ENCODE results near the gene AP1M2. TPM values are rescaled to one million over a fixed set of nuclear protein-coding genes. Genes with fewer than 3 reads are reported as not detected.

AP1M2 gene
- total and polyA plus RNA-seq, 2 donors (not counting 3 experiments of a cell fraction or from before 2014, with no cell fraction given), result 0.19 TPM; not detected in 1

- CTCF ChIA-PET, result interaction anchor here (1.0 to 1.4 kb wide), 6 partner anchors 11 to 133 kb away, joined by 3 to 5 read pairs (median 4); no protein-coding TSS in a partner anchor
- FAIRE-seq, result no peak
- intact Hi-C loops (cut with micrococcal nuclease), result loop anchor here (1.0 to 5.0 kb wide), 2 partner anchors 64 to 149 kb away; no protein-coding TSS in a partner anchor
Measured at GRCh38 chr19:10566408-10566657, 20.8 kb downstream of the AP1M2 start.

More at GRCh38 chr19:10566408-10566657, 20.8 kb downstream of the AP1M2 start:
- TF ChIP-seq POLR2AphosphoS5 (IDR thresholded peaks at IDR 0.05; ENCODE audit: insufficient read depth, low read depth, low read length) (no peak), POLR2A (IDR thresholded peaks at IDR 0.05; ENCODE audit: low read depth, low read length) (no peak), FOS (IDR thresholded peaks at IDR 0.05; ENCODE audit: borderline replicate concordance, insufficient read depth, low read length) (no peak), GATA2 (IDR thresholded peaks at IDR 0.05; ENCODE audit: insufficient read depth, insufficient read length, low read depth, low read length) (no peak), JUN (IDR thresholded peaks at IDR 0.05; ENCODE audit: borderline replicate concordance, insufficient read depth, insufficient read length, low read depth) (no peak), EZH2 (IDR thresholded peaks at IDR 0.05; ENCODE audit: borderline replicate concordance, low read depth, low read length, severe bottlenecking) (no peak), CTCF (IDR thresholded peaks at IDR 0.05; ENCODE audit: extremely low read depth in 1 of 2, insufficient read depth in 1 of 2, low read depth in 1 of 2, low read length in 2 of 2) (no peak), MYC (IDR thresholded peaks at IDR 0.05; ENCODE audit: low read depth, low read length) (no peak)
- TF ChIP-seq, protein P1, sequence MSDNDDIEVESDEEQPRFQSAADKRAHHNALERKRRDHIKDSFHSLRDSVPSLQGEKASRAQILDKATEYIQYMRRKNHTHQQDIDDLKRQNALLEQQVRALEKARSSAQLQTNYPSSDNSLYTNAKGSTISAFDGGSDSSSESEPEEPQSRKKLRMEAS (IDR thresholded peaks at IDR 0.05; ENCODE audit: insufficient read depth, insufficient read length), result no peak
- Histone ChIP-seq H3K27me3 (ENCODE audit: control insufficient read depth in 2 of 2, insufficient read depth in 2 of 2, low read length in 2 of 2) (no peaks in the 10 kb centered on the region), H2AFZ (ENCODE audit: low read depth, low read length) (no peak overlapping the region), H4K20me1 (replicated peaks; ENCODE audit: control insufficient read depth, extremely low read depth, insufficient read depth, low read length) (no peaks in the 10 kb centered on the region), H3K9me3 (replicated peaks; ENCODE audit: control insufficient read depth, insufficient read depth, low read length) (no peaks in the 10 kb centered on the region), H3K79me2 (ENCODE audit: control insufficient read depth, insufficient read depth, low read length) (peaks cover 10% of the 10 kb centered on the region), H3K4me3 (replicated peaks in 1 of 3; ENCODE audit: insufficient read depth in 1 of 3, low read depth in 1 of 3, low read length in 3 of 3) (peak overlapping the region in 2 of 3 experiments; percentile 39 to 99), H3K4me1 (ENCODE audit: control insufficient read depth, extremely low read depth, insufficient read depth, low read length) (peaks cover 27% of the 10 kb centered on the region), H3K27ac (ENCODE audit: insufficient read depth, low read depth, low read length) (peak overlapping the region; percentile 47), H3K9me1 (replicated peaks; ENCODE audit: control insufficient read depth, extremely low read depth, insufficient read depth, low read length) (no peaks in the 10 kb centered on the region), H3K36me3 (ENCODE audit: control insufficient read depth in 2 of 2, extremely low read depth in 1 of 2, insufficient read depth in 2 of 2, low read length in 2 of 2) (no peaks in the 10 kb centered on the region), H3K4me2 (ENCODE audit: insufficient read depth, low read length) (peak overlapping the region; percentile 68), H3K9ac (replicated peaks; ENCODE audit: extremely low read depth, insufficient read depth, low read length) (peak overlapping the region; percentile 26)
- DNase-seq (ENCODE audit: low read depth, low spot score), result no peak
- dilution Hi-C loops (cut with MboI; ENCODE audit: extremely low pct_ligation_motif_present, low sequenced_read_pairs), result no loop called here
- POLR2A ChIA-PET, result no interaction called here
- BruUV-seq (replicated peaks), result no TSS peak

All from endothelial cell of umbilical vein (primary cell).